Esophagus muscularis mucosa (tissue), 4 donors: ENCODE results near the gene TUBB4A.
A peak's percentile ranks its signal among the peaks of the same experiment; 100 is the strongest.

ENCODE experiments used
- EP300 ChIP-seq: sonication (generic); formaldehyde crosslinking; IDR thresholded peaks from one replicate; pipeline ENCODE4 v1.6.1; 2017; ENCODE audit warnings: antibody characterized with exemption
- POLR2A ChIP-seq: fragments of 450-650 bp; IDR thresholded peaks from one replicate; pipeline ENCODE4 v1.6.1; 2017; ENCODE audit warnings: antibody characterized with exemption, moderate library complexity, mild to moderate bottlenecking, low read depth
- TF ChIP-seq, protein P1 (sequence below), 3 experiments: fragments of 200-600 bp in 2 of 3; fragments of 450-650 bp in 1 of 3; sonication (generic) in 2 of 3; IDR thresholded peaks; one replicate each; pipeline ENCODE4 v1.5.1; 2017 to 2019; ENCODE audit warnings: antibody characterized with exemption in 3 of 3, mild to moderate bottlenecking in 2 of 3, moderate library complexity in 1 of 3

DNA sequence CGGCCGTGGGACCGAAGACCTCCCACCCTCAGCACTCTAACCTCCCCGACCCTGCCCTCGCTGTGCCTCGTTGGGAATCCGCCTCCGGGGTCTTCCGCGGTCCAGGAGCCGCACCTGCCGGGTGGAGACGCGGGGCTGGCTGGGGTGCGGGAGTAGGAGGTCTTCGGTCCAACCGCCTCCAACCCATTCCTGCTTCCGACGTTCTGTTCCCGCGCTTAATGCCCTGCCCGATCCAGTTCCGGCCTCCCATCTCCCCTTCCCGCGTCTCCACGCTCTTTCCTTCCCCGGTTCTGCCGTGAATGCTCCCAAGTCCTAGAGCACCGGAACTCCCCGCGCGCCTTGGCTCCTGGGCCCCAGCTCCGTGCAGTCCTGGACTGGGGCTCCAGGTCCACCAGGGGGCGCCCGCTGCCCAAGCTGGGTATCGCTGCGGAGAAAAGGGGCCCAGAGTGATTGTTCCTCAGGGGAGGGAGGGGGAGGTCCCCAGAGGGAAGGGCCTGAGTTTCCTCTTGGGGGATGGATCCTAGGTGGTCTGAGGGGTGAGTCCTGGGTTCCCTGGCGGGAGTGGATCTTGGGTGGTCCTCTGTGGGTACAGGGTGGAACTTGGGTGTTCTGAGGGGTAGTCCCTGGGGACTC, 14.7 kb upstream of the TUBB4A start:
- TF ChIP-seq, protein P1, sequence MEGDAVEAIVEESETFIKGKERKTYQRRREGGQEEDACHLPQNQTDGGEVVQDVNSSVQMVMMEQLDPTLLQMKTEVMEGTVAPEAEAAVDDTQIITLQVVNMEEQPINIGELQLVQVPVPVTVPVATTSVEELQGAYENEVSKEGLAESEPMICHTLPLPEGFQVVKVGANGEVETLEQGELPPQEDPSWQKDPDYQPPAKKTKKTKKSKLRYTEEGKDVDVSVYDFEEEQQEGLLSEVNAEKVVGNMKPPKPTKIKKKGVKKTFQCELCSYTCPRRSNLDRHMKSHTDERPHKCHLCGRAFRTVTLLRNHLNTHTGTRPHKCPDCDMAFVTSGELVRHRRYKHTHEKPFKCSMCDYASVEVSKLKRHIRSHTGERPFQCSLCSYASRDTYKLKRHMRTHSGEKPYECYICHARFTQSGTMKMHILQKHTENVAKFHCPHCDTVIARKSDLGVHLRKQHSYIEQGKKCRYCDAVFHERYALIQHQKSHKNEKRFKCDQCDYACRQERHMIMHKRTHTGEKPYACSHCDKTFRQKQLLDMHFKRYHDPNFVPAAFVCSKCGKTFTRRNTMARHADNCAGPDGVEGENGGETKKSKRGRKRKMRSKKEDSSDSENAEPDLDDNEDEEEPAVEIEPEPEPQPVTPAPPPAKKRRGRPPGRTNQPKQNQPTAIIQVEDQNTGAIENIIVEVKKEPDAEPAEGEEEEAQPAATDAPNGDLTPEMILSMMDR (IDR thresholded peaks at IDR 0.05), result peak; percentile 93 to 100 (median 96)
- TF ChIP-seq POLR2A (no peak), EP300 (no peak)
